PFSK-1 (cell line): ENCODE results near the gene RINT1.

Experiments
- FOXP2 ChIP-seq: optimal IDR thresholded peaks from 2 replicates; pipeline ENCODE3; 2011; ENCODE audit warnings: borderline replicate concordance, control low read depth, inconsistent platforms; ENCODE audit not compliant: insufficient read depth; ENCODE audit errors: extremely low read length, extremely low read depth
- POLR2AphosphoS5 ChIP-seq: IDR thresholded peaks from 2 replicates; pipeline ENCODE4 v1.6.1; 2012; ENCODE audit warnings: low read depth, mild to moderate bottlenecking, control low read depth, low read length, moderate library complexity
- SIN3A ChIP-seq: IDR thresholded peaks from 2 replicates; pipeline ENCODE4 v1.6.1; 2012; ENCODE audit warnings: mild to moderate bottlenecking, low read length, moderate library complexity, borderline replicate concordance; ENCODE audit not compliant: insufficient read depth
- TAF1 ChIP-seq: IDR thresholded peaks from 2 replicates; pipeline ENCODE4 v1.6.1; 2012; ENCODE audit warnings: low read length, control low read depth, borderline replicate concordance; ENCODE audit not compliant: insufficient read depth
- TF ChIP-seq, protein P1 (sequence below), 2 experiments: IDR thresholded peaks; 2 replicates each; pipeline versions ENCODE4 v1.6.1 to v1.8.0; 2011 to 2012; ENCODE audit warnings: low read depth in 2 of 2, low read length in 2 of 2, control low read depth in 1 of 2, inconsistent platforms in 1 of 2, mild to moderate bottlenecking in 1 of 2, moderate library complexity in 1 of 2; ENCODE audit not compliant: insufficient read depth in 1 of 2

The RINT1 gene

DNA sequence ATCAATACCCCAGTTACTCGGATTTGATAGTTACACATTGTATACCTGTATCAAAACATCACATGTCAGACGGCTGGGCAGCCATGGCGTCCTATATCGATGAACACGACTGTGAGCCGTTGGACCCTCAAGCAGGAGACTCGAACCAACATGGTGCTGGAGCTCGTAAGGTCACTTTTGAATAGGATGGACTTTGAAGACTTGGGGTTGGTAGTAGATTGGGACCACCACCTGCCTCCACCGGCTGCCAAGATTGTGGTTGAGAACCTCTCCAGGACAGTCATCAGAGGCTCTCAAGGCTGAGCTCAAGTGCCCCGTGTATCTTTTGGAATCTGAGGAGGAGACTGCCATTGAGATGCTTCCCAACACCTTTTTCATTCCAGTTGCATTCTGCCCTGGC lies 1.9 kb upstream of the RINT1 start:
- TF ChIP-seq FOXP2 (no peak), SIN3A (no peak), POLR2AphosphoS5 (no peak), TAF1 (no peak)
- TF ChIP-seq, protein P1, sequence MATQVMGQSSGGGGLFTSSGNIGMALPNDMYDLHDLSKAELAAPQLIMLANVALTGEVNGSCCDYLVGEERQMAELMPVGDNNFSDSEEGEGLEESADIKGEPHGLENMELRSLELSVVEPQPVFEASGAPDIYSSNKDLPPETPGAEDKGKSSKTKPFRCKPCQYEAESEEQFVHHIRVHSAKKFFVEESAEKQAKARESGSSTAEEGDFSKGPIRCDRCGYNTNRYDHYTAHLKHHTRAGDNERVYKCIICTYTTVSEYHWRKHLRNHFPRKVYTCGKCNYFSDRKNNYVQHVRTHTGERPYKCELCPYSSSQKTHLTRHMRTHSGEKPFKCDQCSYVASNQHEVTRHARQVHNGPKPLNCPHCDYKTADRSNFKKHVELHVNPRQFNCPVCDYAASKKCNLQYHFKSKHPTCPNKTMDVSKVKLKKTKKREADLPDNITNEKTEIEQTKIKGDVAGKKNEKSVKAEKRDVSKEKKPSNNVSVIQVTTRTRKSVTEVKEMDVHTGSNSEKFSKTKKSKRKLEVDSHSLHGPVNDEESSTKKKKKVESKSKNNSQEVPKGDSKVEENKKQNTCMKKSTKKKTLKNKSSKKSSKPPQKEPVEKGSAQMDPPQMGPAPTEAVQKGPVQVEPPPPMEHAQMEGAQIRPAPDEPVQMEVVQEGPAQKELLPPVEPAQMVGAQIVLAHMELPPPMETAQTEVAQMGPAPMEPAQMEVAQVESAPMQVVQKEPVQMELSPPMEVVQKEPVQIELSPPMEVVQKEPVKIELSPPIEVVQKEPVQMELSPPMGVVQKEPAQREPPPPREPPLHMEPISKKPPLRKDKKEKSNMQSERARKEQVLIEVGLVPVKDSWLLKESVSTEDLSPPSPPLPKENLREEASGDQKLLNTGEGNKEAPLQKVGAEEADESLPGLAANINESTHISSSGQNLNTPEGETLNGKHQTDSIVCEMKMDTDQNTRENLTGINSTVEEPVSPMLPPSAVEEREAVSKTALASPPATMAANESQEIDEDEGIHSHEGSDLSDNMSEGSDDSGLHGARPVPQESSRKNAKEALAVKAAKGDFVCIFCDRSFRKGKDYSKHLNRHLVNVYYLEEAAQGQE (IDR thresholded peaks at IDR 0.05; ENCODE audit: insufficient read depth in 1 of 2, low read depth in 2 of 2, low read length in 2 of 2), result no peak

DNA sequence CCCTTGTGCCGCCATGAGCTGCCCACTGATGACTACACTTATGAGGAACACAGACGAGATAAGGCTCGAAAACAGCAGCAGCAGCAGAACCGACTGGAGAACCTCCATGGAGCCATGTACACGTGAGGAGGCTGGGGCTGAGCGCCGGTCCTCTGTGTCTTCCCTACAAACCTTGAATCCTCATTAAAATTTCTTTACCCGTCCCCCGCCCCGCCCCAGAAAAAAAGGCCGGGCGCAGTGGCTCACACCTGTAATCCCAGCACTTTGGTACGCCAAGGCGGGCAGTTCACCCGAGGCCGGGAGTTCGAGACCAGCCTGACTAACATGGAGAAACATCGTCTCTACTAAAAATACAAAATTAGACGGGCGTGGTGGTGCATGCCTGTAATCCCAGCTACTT lies 1.5 kb upstream of the RINT1 start:
- TF ChIP-seq, protein P1 (IDR thresholded peaks at IDR 0.05; ENCODE audit: insufficient read depth in 1 of 2, low read depth in 2 of 2, low read length in 2 of 2), result no peak

DNA sequence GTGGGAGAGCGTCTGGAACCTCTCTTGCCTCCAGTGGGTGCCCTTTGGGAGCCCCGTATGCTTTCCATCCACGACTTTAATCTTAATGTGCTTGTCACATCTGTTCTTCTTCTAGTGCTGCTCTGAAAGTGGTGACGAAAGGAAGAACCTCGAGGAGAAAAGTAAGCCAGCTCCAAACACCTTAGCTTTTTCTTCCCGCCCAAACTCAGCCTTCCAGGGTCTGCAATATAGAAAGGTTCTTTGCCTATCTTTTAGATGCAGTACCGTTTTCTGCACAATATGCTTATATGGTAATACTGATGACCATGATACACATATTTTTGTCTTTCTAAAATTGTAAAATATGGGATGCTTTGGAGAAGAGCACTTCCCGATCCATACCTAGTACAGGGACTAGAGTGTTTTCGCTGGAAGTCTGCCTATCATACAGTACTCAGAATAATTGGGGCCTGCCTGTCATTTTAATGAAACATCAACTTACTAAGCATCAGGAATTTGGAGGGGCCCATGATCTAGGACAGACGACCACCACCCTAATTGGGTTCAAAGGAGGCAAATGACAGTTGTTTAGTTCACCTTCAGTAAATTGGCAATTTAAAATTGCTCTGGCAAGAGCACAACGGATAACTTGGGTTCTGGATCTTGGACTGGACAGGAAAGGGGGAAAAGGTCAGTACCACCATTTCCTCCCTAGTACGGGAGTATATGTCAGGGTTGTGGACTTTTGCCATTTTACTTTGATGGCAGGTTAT lies 884 bp downstream of the RINT1 start:
- TF ChIP-seq, protein P1 (IDR thresholded peaks at IDR 0.05; ENCODE audit: insufficient read depth in 1 of 2, low read depth in 2 of 2, low read length in 2 of 2), result no peak
- TF ChIP-seq POLR2AphosphoS5 (no peak), FOXP2 (no peak)

DNA sequence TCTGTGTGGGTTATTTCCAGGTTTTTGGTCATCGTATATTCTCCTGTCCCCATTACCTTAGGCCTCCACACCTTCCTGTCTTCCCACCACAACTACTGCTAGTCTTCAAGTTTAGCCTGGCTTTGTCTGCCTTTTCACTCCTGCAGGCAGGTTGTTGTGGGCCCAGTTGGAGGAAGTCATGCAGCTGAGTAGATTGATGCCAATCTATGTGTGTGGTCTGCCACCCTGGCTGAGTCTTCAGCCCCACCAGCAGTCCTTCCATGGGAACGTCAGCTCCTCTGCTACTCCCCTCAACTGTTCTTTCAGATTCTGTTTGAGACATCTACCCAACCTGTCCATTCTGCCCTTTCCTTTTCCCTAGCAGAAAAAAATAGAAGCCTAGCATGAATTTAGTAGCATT lies 6.3 kb downstream of the RINT1 start:
- no peak for TF ChIP-seq TAF1
- no peak for TF ChIP-seq SIN3A
- TF ChIP-seq POLR2AphosphoS5, result no peak
- TF ChIP-seq, protein P1 (IDR thresholded peaks at IDR 0.05; ENCODE audit: insufficient read depth in 1 of 2, low read depth in 2 of 2, low read length in 2 of 2), result no peak

DNA sequence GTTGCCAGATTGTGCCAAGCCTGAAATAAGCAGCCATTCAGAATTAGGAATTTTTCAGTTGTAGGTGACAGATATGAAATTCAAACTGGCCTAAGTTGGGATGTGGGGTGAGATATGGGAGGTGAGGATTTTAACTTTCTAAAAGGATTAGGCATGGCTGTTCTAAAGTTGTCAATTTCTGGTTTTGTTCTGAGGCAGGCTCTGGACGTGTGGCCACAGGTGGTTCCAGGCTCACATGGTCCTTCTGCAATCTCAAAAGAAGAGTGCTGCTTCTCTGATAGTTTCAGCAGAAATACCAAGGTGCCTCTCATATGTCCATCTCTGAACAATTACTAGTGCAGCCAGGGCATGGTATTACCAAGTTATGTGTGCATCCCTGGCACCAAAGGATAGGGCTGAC lies 27.9 kb downstream of the RINT1 start:
- TF ChIP-seq FOXP2 (no peak), SIN3A (no peak), TAF1 (no peak)
